BJ (cell line): ENCODE measurements around the gene ESR1. TPM values are rescaled to one million over a fixed set of nuclear protein-coding genes. Genes with fewer than 3 reads are reported as not detected.

Experiments used
- CTCF ChIA-PET: fragments of 350-600 bp; formaldehyde crosslinking; extraction: SDS; loops from one replicate; lab custom pipeline; 2021; ENCODE audit warnings: antibody characterized with exemption, inconsistent platforms; lab: Yijun Ruan, JAX
- POLR2A ChIA-PET: fragments of 300-600 bp; sonication (Branson Sonifier 250); formaldehyde crosslinking; extraction: SDS; loops from one replicate; lab custom pipeline; 2021; ENCODE audit warnings: antibody characterized with exemption; lab: Charles Lee
- DNase-seq: peaks from one replicate; pipeline ENCODE4 v3.0.0-alpha.2; 2011; ENCODE audit warnings: low read depth
- H3K27me3 ChIP-seq: 2 replicates; pipeline ENCODE4 v1.6.0; 2011; ENCODE audit warnings: low read length; ENCODE audit not compliant: control insufficient read depth, insufficient read depth
- H3K36me3 ChIP-seq: 2 replicates; pipeline ENCODE4 v1.5.1; 2011; ENCODE audit warnings: low read length; ENCODE audit not compliant: control insufficient read depth, insufficient read depth
- H3K4me3 ChIP-seq: 2 replicates; pipeline ENCODE4 v1.5.1; 2011; ENCODE audit warnings: low read depth, mild to moderate bottlenecking, control low read depth, low read length
- CTCF ChIP-seq: IDR thresholded peaks from 2 replicates; pipeline ENCODE4 v1.5.1; 2011; ENCODE audit warnings: low read depth, mild to moderate bottlenecking, control low read depth, inconsistent platforms, low read length, moderate library complexity; ENCODE audit not compliant: insufficient read depth
- polyA plus RNA-seq: library from polyadenylated mRNA; depleted of rRNA; stranded (reverse); fragments of >200 nt; gene quantifications from 2 replicates; pipeline ENCODE4 v1.2.3, GENCODE V29; 2011

Gene ESR1
- polyA plus RNA-seq, 1 experiment = not detected

GRCh38 chr6:152078804-152079203, 271.3 kb downstream of the ESR1 start:
- no peak for TF ChIP-seq CTCF
- CTCF ChIA-PET = interaction anchor here (0.9 to 1.4 kb wide), 2 partner anchors 13 to 313 kb away, joined by 3 to 4 read pairs; no protein-coding TSS in a partner anchor
- no peaks in the 10 kb centered on the region for H3K36me3 ChIP-seq
- DNase-seq = no peak
- H3K4me3 ChIP-seq = no peak overlapping the region
- POLR2A ChIA-PET = no interaction called here
- no peaks in the 10 kb centered on the region for H3K27me3 ChIP-seq

GRCh38 chr6:152085451-152085921, 278.0 kb downstream of the ESR1 start:
- no peak for TF ChIP-seq CTCF
- Histone ChIP-seq H3K36me3 (no peaks in the 10 kb centered on the region), H3K27me3 (no peaks in the 10 kb centered on the region), H3K4me3 (no peak overlapping the region)
- no peak for DNase-seq
- POLR2A ChIA-PET = no interaction called here
- CTCF ChIA-PET = interaction anchor here (1.1 kb wide), 1 partner anchor 18 kb away, joined by 3 read pairs; no protein-coding TSS in a partner anchor

- DNase-seq = no peak
- no peak for TF ChIP-seq CTCF
- POLR2A ChIA-PET = no interaction called here
- H3K27me3 ChIP-seq = no peaks in the 10 kb centered on the region
- no peak overlapping the region for H3K4me3 ChIP-seq
- no peaks in the 10 kb centered on the region for H3K36me3 ChIP-seq
- CTCF ChIA-PET = no interaction called here
Measured at GRCh38 chr6:152086223-152086873, 278.9 kb downstream of the ESR1 start.

GRCh38 chr6:152087096-152087495, 279.6 kb downstream of the ESR1 start:
- H3K4me3 ChIP-seq = no peak overlapping the region
- H3K27me3 ChIP-seq = no peaks in the 10 kb centered on the region
- CTCF ChIA-PET = no interaction called here
- no peaks in the 10 kb centered on the region for H3K36me3 ChIP-seq
- DNase-seq = no peak
- POLR2A ChIA-PET = no interaction called here
- TF ChIP-seq CTCF = no peak

GRCh38 chr6:152087701-152088100, 280.2 kb downstream of the ESR1 start:
- CTCF ChIA-PET = no interaction called here
- DNase-seq = no peak
- POLR2A ChIA-PET = no interaction called here

More at GRCh38 chr6:152087701-152088100, 280.2 kb downstream of the ESR1 start:
- Histone ChIP-seq H3K27me3 (no peaks in the 10 kb centered on the region), H3K4me3 (no peak overlapping the region), H3K36me3 (no peaks in the 10 kb centered on the region)
- TF ChIP-seq CTCF = no peak
